ENCODE measurements around the gene NDUFAB1. TPM values are rescaled to one million over a fixed set of nuclear protein-coding genes. Genes with fewer than 3 reads are reported as not detected.
A peak's percentile ranks its signal among the peaks of the same experiment; 100 is the strongest.
"Not testable (repeated sequence)": the region's sequence is repeated elsewhere in the genome, so short reads cannot be mapped to it uniquely, and the experiment has no call there.

NDUFAB1 gene
- total RNA-seq, 1 experiment from 2014 or later: 98.3 TPM

DNA sequence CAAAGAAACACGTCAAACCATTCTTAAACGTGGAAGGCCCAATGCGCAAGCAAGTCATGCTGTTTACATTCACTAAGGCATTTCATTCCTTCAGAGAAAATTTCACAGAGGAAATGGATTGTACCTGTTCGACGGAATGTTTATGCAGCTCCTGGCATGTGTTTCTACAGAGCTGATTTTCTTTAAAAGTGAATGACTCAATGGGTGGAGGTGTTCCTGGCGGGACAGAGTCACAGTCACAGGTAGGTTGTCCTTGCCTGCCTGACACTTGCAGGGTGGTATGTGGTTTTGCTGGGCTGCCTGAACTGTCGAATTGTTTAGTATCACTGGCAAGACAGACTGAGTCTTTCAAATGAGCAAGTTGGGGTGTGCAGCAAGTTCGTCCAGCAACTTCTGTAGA lies 33.4 kb upstream of the NDUFAB1 start:
- Mint-ChIP-seq H3K27ac (ENCODE audit: low read depth, unreplicated experiment) (peak overlapping the region; percentile 52), H3K4me1 (ENCODE audit: insufficient read depth, unreplicated experiment) (peaks cover 7% of the 10 kb centered on the region), H3K4me3 (ENCODE audit: unreplicated experiment) (no peak overlapping the region), H3K9me3 (ENCODE audit: unreplicated experiment) (no peaks in the 10 kb centered on the region), H3K36me3 (ENCODE audit: insufficient read depth, unreplicated experiment) (peaks cover 79% of the 10 kb centered on the region), H3K27me3 (ENCODE audit: insufficient read depth, unreplicated experiment) (no peaks in the 10 kb centered on the region)
- TF ChIP-seq CTCF (IDR thresholded peaks at IDR 0.05; ENCODE audit: unreplicated experiment): no peak
- no TSS peak for BruUV-seq (replicated peaks)
- POLR2A ChIA-PET: interaction anchor here (1.0 kb wide), 1 partner anchor 12 kb away, joined by 4 read pairs; the partner anchor contains the start of genes DCTN5 and PALB2
- DNase-seq (ENCODE audit: unreplicated experiment): no peak
- CTCF ChIA-PET: interaction anchor here (0.6 to 1.2 kb wide), 4 partner anchors 23 to 380 kb away, joined by 3 to 6 read pairs (median 4); no protein-coding TSS in a partner anchor
- intact Hi-C loops (cut with micrococcal nuclease): no loop called here

GRCh38 chr16:23624092-23624491 lies 28.0 kb upstream of the NDUFAB1 start:
- intact Hi-C loops (cut with micrococcal nuclease): no loop called here
- no peak overlapping the region for H3K27ac Mint-ChIP-seq (ENCODE audit: low read depth, unreplicated experiment)
- no peaks in the 10 kb centered on the region for H3K4me1 Mint-ChIP-seq (ENCODE audit: insufficient read depth, unreplicated experiment)
- ChIA-PET CTCF (interaction anchor here (1.3 kb wide), 1 partner anchor 27 kb away, joined by 5 read pairs; no protein-coding TSS in a partner anchor), POLR2A (no interaction called here)
- H3K36me3 Mint-ChIP-seq (ENCODE audit: insufficient read depth, unreplicated experiment): peaks cover 88% of the 10 kb centered on the region
- H3K9me3 Mint-ChIP-seq (ENCODE audit: unreplicated experiment): no peaks in the 10 kb centered on the region
- no peaks in the 10 kb centered on the region for H3K27me3 Mint-ChIP-seq (ENCODE audit: insufficient read depth, unreplicated experiment)
- no peak for TF ChIP-seq CTCF (IDR thresholded peaks at IDR 0.05; ENCODE audit: unreplicated experiment)
- no peak overlapping the region for H3K4me3 Mint-ChIP-seq (ENCODE audit: unreplicated experiment)
- DNase-seq (ENCODE audit: unreplicated experiment): no peak
- no TSS peak for BruUV-seq (replicated peaks)

DNA sequence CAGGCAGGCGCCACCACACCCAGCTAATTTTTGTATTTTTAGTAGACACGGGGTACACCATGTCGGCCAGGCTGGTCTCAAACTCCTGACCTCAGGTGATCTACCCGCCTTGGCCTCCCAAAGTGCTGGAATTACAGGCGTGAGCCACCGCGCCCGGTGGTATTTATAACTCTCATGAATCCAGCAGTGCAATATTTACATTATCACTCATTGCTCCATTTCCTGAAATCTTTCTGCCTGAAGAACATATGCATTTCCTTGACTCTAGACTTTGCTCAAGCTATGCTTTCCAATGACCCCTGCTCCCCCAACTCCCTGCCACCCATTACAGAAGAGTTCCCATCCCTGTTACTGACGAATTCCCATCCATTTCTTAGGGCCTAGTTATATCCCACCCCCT lies 19.7 kb upstream of the NDUFAB1 start:
- intact Hi-C loops (cut with micrococcal nuclease): no loop called here
- Mint-ChIP-seq H3K36me3 (ENCODE audit: insufficient read depth, unreplicated experiment) (peaks cover 82% of the 10 kb centered on the region), H3K4me1 (ENCODE audit: insufficient read depth, unreplicated experiment) (no peaks in the 10 kb centered on the region), H3K27ac (ENCODE audit: low read depth, unreplicated experiment) (no peak overlapping the region), H3K27me3 (ENCODE audit: insufficient read depth, unreplicated experiment) (no peaks in the 10 kb centered on the region), H3K9me3 (ENCODE audit: unreplicated experiment) (no peaks in the 10 kb centered on the region), H3K4me3 (ENCODE audit: unreplicated experiment) (no peak overlapping the region)
- no peak for TF ChIP-seq CTCF (IDR thresholded peaks at IDR 0.05; ENCODE audit: unreplicated experiment)
- POLR2A ChIA-PET: interaction anchor here (0.6 to 1.0 kb wide), 2 partner anchors 10 to 19 kb away, joined by 3 to 4 read pairs; no protein-coding TSS in a partner anchor
- BruUV-seq (replicated peaks): no TSS peak
- CTCF ChIA-PET: no interaction called here
- DNase-seq (ENCODE audit: unreplicated experiment): no peak

- no peaks in the 10 kb centered on the region for H3K9me3 Mint-ChIP-seq (ENCODE audit: unreplicated experiment)
- H3K27ac Mint-ChIP-seq (ENCODE audit: low read depth, unreplicated experiment): no peak overlapping the region
- ChIA-PET CTCF (interaction anchor here (1.0 to 1.7 kb wide), 2 partner anchors 10 to 15 kb away, joined by 3 to 6 read pairs; no protein-coding TSS in a partner anchor), POLR2A (interaction anchor here (0.6 kb wide), 1 partner anchor 18 kb away, joined by 3 read pairs; no protein-coding TSS in a partner anchor)
- no peak overlapping the region for H3K4me3 Mint-ChIP-seq (ENCODE audit: unreplicated experiment)
- DNase-seq (ENCODE audit: unreplicated experiment): no peak
- H3K36me3 Mint-ChIP-seq (ENCODE audit: insufficient read depth, unreplicated experiment): peaks cover 75% of the 10 kb centered on the region
- no peaks in the 10 kb centered on the region for H3K4me1 Mint-ChIP-seq (ENCODE audit: insufficient read depth, unreplicated experiment)
- H3K27me3 Mint-ChIP-seq (ENCODE audit: insufficient read depth, unreplicated experiment): no peaks in the 10 kb centered on the region
- intact Hi-C loops (cut with micrococcal nuclease): no loop called here
- no peak for TF ChIP-seq CTCF (IDR thresholded peaks at IDR 0.05; ENCODE audit: unreplicated experiment)
- no TSS peak for BruUV-seq (replicated peaks)
These were observed 15.8 kb upstream of the NDUFAB1 start for GRCh38 chr16:23611936-23612335.

DNA sequence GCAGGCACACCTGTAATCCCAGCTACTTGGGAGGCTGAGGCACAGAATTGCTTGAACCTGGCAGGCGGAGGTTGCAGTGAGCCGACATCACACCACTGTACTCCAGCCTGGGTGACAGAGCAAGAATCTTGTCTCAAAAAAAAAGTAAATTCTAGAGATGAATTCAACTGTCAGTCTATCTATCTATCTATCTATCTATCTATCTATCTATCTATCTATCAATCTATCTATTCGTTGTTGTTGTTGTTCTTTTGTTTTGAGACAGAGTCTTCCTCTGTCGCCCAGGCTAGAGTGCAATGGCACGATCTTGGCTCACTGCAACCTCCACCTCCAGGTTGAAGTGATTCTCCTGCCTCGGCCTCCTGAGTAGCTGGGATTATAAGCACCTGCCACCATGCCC lies 14.8 kb upstream of the NDUFAB1 start:
- not testable (repeated sequence) for H3K4me1 Mint-ChIP-seq (ENCODE audit: insufficient read depth, unreplicated experiment)
- ChIA-PET POLR2A (interaction anchor here (0.7 to 1.6 kb wide), 4 partner anchors 12 to 337 kb away, joined by 3 to 5 read pairs (median 4); partner anchors contain the start of gene NDUFAB1), CTCF (interaction anchor here (1.7 kb wide), 1 partner anchor 14 kb away, joined by 6 read pairs; no protein-coding TSS in a partner anchor)

More for the DNA sequence above, 14.8 kb upstream of the NDUFAB1 start:
- H3K27me3 Mint-ChIP-seq (ENCODE audit: insufficient read depth, unreplicated experiment); H3K9me3 Mint-ChIP-seq (ENCODE audit: unreplicated experiment); DNase-seq (ENCODE audit: unreplicated experiment); intact Hi-C loops (cut with micrococcal nuclease); H3K27ac Mint-ChIP-seq (ENCODE audit: low read depth, unreplicated experiment); BruUV-seq (replicated peaks); H3K4me3 Mint-ChIP-seq (ENCODE audit: unreplicated experiment): not testable (repeated sequence)
- H3K36me3 Mint-ChIP-seq (ENCODE audit: insufficient read depth, unreplicated experiment): peaks cover 70% of the 10 kb centered on the region
